22Rv1 (cell line): Measurements from ENCODE around the gene DYNC2H1.

Experiments
- H3K27ac ChIP-seq: fragments of 450-650 bp; 2 replicates; pipeline ENCODE4 v1.5.1; 2017
- CTCF ChIP-seq: fragments of 450-650 bp; IDR thresholded peaks from 2 replicates; pipeline ENCODE4 v1.5.1; 2017; ENCODE audit warnings: mild to moderate bottlenecking
- ZFX ChIP-seq: fragments of 450-650 bp; IDR thresholded peaks from 2 replicates; pipeline ENCODE4 v1.6.1; 2017; ENCODE audit warnings: antibody characterized with exemption, borderline replicate concordance

The DYNC2H1 gene

GRCh38 chr11:103325686-103326069, 216.5 kb downstream of the DYNC2H1 start:
- TF ChIP-seq ZFX (no peak), CTCF (no peak)
- no peak overlapping the region for H3K27ac ChIP-seq

DNA sequence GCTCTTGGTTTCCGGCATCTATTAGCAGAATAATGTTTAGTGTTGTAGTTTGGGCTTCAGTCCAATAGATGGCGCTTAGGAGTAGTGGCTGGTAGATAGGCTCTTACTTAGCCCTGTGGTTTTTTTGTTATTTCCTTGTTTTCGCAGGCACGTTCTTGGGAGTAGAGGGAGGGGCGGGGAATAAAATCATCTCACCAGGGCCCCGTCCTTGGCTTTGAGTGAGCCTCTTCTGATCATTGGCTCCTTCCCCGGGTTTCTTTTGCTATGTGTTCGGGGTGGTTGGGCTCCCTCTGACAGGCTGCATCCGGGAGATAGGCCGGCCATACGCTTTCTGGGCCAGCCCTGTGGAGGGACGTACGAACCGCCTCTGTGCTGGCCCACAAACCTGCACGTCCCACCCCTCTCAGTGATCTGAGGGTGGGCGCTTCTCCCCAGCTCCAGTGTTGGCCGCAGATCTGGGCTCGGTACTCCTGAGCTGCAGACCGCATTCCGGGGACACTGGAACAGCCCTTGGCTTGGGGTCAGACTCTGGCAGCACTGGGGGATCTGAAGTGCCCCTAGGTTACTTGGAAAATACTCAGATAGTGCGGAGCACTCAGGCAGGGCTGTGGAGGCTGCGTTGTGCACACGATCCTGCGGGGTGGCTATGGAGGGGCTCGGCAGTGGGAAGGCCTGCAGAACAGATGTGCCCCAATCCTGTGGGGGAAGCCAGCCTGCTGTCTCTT, 217.0 kb downstream of the DYNC2H1 start:
- TF ChIP-seq ZFX (no peak), CTCF (peak; percentile 86)
- H3K27ac ChIP-seq: no peak overlapping the region

DNA sequence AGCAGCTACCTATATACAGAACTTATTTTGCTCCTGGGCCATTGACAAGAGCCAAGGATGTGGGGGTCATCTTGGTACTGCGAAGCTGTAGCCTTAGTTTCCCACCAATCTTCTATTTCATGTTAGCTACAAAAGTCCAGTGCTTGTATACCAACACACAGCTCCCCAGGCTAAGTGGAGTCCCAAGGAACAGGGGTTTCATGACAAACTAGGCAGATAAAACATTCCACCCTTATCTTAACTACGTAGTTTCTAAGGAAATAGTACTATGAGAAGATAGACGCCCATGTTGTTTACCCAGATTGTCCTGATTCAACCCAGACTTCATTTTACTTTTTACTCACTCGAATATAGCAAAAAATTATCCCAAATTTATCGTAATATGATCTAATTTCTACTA, 218.5 kb downstream of the DYNC2H1 start:
- TF ChIP-seq CTCF: no peak
- no peak for TF ChIP-seq ZFX
- no peak overlapping the region for H3K27ac ChIP-seq

DNA sequence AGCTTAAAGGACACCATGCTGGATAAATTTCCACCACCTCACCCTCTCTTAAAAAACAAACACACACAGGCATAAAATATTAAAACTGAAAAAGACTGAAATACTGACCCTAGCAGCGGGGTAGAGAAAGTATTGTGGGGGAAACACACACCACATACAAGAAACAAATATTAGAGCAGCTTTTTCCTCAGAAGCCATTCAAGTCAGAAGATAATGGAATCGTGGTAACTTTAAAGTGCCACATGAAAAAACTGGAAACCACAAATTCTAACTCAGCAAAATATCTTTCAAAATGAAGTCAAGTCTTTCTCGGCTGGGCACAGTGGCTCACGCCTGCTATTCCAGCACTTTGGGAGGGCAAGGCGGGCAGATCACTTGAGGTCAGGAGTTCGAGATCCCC, 223.2 kb downstream of the DYNC2H1 start:
- TF ChIP-seq ZFX (no peak), CTCF (no peak)
- no peak overlapping the region for H3K27ac ChIP-seq

DNA sequence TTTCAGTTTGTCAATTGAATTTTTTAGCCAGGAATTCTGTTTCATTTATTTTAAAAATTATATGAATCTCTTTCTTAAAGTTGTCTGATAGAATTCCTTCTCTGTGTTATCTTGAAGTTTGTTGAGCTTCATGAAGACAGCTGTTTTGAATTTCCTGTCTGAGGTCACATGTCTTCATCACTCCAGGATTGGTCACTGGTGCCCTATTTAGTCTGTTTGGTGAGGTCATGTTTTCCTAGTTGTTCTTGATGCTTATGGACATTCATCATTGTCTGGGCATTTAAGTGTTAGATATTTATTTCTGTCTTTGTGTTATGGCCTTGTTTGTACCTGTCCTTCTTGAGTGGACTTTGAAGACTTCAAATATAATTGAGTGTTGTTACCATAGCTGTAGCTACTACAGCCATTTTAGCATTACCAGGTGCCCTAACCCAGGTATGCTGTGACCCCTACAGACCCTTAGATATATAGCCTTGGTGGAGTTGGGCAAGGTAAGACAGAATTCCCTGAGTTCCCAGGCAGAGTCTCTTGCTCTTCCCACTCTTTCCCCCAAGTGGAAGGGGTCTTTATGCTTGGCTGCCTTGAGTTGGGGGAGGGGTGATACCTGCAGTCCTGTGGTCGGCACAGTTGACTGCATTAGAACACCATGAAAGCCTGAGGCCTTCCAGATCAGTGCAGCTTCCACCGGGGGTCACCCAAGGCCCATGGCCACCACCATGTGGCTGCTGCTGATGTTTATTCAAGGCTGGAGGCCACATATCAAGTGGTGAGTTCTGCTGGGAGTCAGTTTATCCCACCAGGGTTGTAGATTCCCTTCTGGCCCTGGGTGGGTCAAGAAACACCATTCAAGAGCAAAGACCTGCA, 229.6 kb downstream of the DYNC2H1 start:
- no peak for TF ChIP-seq ZFX
- TF ChIP-seq CTCF: peak; percentile 22; the same call in 1 of the 2 replicates
- H3K27ac ChIP-seq: no peak overlapping the region

DNA sequence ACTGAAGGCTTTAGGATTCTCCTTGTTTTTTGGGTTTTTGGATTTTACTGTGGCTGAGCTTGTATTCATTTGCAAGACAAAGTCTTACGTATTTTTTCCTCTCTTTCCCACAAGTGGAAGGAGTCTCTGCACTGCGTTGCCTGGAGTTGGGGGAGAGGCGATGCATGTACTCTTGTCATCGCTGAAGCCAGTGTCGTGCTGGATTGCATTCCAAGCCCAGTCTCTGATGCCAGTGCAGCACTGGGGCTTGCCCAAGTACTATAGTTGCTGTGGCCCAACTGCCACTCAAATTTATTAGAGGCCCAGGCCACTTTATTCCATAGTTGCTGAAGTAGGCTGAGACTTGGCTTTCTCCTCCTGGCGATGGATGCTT, 230.2 kb downstream of the DYNC2H1 start:
- TF ChIP-seq CTCF (no peak), ZFX (no peak)
- no peak overlapping the region for H3K27ac ChIP-seq

DNA sequence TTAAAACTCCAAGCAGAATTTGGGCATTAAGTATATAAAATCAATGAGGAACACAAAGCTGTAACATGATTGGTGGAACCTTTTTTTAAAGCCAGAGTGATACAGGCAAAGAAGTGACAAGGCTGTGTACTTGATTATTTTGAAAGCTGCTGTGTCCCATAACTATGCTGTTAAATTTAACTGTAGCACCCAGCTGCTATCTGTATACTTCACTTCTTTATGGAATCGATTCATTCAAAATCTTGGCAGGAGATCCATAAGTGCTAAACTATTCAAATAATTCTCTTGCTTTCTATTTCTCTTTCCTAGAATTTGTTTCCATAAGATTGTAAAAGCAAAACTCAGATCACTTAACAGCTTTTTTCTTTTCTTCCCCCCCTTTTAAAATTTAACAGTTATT, 231.7 kb downstream of the DYNC2H1 start:
- no peak for TF ChIP-seq ZFX
- no peak for TF ChIP-seq CTCF
- H3K27ac ChIP-seq: no peak overlapping the region
